ENCODE measurements around the gene BLOC1S5.

DNA sequence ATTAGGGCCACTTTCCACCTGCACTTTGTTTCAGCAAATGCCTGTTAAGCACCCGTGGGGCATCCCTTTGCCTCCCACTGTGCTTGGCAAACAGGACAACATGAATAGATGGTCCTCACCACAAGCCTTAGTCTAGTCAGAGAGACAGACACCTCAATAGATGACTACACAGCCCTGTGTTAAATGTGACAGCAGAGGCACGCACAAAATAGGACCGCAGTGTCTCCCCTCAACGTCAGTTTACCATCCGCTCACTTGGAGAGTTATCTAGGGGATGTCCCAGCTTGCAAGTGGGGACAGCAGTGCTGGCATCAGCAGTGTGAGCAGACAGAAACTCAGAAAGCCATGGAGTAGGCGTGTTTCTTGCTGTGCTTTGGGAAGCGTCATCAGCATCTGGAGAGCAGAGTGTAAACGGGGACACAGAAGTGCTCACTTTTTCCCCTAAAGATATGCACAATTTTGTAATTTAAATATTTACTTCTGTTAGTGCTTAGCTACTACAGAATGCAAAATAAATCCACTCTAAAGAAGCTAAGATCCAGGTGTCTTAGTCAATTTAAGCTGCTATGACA is 87.6 kb downstream of the BLOC1S5 start:
- TF ChIP-seq, protein P1, sequence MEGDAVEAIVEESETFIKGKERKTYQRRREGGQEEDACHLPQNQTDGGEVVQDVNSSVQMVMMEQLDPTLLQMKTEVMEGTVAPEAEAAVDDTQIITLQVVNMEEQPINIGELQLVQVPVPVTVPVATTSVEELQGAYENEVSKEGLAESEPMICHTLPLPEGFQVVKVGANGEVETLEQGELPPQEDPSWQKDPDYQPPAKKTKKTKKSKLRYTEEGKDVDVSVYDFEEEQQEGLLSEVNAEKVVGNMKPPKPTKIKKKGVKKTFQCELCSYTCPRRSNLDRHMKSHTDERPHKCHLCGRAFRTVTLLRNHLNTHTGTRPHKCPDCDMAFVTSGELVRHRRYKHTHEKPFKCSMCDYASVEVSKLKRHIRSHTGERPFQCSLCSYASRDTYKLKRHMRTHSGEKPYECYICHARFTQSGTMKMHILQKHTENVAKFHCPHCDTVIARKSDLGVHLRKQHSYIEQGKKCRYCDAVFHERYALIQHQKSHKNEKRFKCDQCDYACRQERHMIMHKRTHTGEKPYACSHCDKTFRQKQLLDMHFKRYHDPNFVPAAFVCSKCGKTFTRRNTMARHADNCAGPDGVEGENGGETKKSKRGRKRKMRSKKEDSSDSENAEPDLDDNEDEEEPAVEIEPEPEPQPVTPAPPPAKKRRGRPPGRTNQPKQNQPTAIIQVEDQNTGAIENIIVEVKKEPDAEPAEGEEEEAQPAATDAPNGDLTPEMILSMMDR (IDR thresholded peaks at IDR 0.05), result no peak
- TF ChIP-seq POLR2A (IDR thresholded peaks at IDR 0.05), result no peak
